ENCODE results near the gene MACF1.
"Not testable (repeated sequence)": the region's sequence is repeated elsewhere in the genome, so short reads cannot be mapped to it uniquely, and the experiment has no call there.

MACF1 gene

DNA sequence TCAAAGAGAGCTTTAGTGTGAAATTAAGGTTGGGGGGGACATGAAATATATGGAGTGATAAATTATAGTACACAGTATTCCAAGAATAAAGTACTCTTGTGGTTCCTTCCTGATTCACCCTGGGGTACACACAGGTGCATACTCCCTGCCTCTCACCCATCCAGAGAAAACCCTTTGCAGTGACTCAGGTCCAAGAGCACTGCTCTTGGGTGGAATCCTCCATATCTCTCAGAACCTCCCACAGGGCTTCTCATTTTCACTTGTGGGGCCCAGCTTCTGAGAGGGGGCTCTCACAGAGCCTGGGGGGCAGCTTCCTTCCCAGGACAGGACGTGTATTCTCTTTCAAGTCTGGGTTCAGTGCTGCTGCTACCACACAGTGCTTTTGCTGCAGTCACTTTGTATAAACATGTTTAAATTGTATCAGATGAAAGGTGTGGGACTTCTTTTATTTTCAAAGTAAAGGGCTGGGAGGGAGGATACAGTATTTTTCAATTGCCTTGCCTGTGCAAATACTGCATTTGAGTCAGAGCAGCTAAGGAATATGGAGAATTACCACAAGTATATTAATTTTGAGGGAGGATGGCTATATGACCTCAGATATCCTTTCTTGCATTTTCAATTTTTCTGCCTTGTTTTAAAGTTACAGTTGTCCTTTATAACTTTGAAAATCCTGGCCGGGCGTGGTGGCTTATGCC, 262.1 kb downstream of the MACF1 start:
- no peak for DNase-seq (ENCODE audit: low read depth)

- DNase-seq (ENCODE audit: low read depth): not testable (repeated sequence)
Observed at GRCh38 chr1:39467108-39467720, 262.7 kb downstream of the MACF1 start.

DNA sequence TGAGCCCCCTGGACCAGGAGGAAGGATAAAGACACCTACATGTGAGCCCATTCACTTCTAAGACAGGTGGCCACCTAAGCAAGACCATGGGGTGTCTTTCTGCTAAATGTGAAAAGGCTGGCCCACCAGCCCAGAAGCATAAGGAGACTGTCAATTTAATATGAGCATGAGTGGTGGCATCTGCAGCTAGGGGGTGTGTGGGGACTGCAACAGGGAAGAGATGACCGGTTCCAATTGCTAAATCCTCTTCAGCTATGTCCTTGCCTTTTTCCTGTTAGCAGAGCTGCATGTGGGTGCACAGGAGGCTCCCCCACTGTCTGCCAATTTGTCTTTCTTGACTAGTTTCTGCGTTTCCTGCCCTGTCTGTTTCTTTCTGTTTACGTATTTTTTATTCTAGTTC, 264.7 kb downstream of the MACF1 start:
- no peak for DNase-seq (ENCODE audit: low read depth)

- no peak for DNase-seq (ENCODE audit: low read depth)
Observed at GRCh38 chr1:39470040-39470439, 265.5 kb downstream of the MACF1 start.

GRCh38 chr1:39472826-39473225, 268.3 kb downstream of the MACF1 start:
- no peak for DNase-seq (ENCODE audit: low read depth)

GRCh38 chr1:39473324-39473723, 268.8 kb downstream of the MACF1 start:
- no peak for DNase-seq (ENCODE audit: low read depth)

- DNase-seq (ENCODE audit: low read depth): no peak
Observed at GRCh38 chr1:39474810-39475209, 270.3 kb downstream of the MACF1 start.

- not testable (repeated sequence) for DNase-seq (ENCODE audit: low read depth)
Observed at GRCh38 chr1:39475551-39475950, 271.1 kb downstream of the MACF1 start.

DNA sequence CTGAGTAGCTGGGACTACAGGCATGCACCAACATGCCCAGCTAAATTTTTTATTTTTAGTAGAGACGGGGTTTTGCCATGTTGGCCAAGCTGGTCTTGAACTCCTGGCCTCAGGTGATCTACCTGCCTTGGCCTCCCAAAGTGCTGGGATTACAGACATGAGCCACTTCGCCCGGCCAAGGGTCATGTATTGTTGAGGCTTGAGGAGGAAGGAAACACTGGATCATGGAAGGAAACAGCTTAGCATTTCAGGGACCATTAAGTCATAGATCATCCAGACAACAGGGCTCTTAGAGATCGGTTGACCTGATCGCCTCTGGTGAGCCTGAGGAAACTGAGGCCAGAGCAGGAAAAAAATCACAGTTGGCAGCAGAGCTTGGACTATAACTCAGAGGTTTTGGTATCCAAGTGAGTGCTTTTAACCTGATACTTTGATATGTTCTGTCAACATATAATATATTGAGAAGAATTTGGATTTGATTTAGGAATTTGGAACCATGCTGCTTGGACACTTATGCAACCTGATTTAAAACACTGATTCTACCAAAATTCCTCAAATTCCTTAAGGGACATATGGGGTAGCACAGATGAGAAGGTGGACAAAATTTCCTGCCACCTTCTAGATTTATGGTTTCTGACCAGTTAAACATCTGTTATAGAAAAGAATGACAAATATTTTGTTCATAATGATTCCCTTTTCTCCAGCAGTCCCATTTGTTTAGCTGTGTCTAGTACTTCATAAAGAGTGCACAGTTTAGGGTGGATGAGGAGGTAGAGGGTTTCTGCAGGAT, 273.8 kb downstream of the MACF1 start:
- DNase-seq (ENCODE audit: low read depth): no peak

GRCh38 chr1:39481289-39481688, 276.8 kb downstream of the MACF1 start:
- no peak for DNase-seq (ENCODE audit: low read depth)

DNA sequence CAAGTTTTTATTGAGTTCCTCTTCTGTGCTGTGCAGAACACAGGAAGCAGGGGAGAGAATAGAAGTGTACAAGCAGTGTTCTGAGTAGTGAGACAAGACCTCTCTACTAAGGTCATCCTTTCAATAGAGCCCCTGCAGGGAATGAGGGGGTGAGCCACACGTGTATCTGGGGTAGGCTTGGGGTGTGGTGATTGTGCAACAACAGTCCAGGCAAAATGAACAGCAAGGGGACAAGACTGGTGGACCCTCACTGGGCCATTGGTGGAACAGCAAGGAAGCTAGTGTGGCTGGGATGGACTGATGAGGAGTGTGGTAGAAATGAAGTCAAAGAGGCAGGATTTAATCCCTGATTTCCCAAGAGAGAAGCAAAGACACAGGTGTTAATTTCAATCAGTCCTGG, 278.8 kb downstream of the MACF1 start:
- DNase-seq (ENCODE audit: low read depth): no peak

DNA sequence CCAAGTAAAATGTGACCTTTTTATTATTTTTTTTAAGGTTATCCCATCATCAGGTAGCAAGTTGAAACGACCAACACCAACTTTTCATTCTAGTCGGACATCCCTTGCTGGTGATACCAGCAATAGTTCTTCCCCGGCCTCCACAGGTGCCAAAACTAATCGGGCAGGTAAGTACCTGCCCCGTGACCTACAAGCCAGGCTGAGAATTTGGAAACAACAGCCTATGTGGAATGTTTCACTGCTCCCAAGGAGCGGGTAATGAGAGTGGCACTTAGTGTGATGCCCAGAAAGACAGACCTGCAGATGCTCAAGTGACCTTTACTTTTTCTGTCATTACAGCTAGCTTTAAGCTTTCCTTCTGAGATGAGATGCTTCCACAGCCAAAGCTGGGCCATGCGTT, 280.1 kb downstream of the MACF1 start:
- no peak for DNase-seq (ENCODE audit: low read depth)

GRCh38 chr1:39485046-39485803, 280.7 kb downstream of the MACF1 start:
- no peak for DNase-seq (ENCODE audit: low read depth)

DNA sequence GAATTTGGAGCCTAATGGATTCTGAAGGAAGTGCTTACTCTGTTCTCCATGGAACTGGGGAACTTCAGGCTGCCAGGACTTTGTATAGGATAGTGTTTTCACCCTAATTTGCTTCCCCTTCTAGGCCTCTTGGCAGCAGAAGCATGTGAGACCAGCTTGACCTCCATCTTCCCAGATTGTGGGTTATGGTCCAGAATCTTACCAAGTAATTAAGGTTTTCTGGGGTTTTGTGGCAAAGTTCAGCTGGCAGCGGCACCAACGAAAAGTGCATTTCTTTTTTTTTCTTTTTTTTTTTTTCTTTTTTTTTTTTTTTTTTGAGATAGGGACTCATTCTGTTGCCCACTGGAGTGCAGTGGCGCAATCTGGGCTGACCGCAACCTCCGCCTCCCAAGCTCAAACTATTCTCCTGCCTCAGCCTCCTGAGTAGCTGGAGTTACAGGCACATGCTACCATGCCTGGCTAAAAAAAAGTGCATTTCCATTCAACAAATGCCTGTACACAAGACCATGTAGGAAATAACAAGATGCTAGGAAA, 283.6 kb downstream of the MACF1 start:
- DNase-seq (ENCODE audit: low read depth): no peak

DNA sequence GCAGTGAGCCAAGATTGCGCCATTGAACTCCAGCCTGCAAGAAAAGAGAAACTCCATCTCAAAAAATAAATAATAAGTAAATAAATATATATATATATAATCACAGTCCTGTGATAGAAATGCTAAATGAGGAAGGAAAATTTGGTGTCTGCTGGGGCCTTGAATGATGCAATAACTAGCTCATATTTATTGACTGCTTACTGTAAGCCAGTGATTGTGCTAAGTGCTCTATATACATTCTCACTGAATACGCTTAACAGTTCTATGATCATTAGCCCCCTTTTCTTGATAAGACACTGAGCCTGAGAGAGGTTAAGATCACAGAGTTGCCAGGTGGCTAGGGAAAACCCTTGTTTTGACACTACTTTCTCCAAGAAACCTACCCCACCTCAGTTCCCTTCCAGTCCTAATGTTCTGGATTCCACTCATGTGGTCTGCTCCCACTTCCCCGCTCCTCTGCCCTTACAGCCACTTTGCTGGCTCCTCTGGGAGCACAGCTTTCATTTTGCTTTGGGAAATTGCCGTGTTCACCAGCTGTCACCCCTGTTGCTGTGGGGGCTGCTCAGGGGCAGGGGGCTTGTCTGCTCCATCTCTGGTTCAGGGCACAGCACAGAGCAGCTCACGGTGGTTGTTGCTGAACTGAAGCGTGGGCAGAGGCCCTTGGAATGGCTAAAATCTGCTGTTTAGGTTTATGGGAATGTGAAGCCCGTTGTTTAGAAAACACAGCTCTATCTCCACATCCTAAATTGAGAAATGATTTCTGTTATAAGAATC, 284.5 kb downstream of the MACF1 start:
- no peak for DNase-seq (ENCODE audit: low read depth)

- DNase-seq (ENCODE audit: low read depth): no peak
Observed at GRCh38 chr1:39489567-39490239, 285.2 kb downstream of the MACF1 start.

GRCh38 chr1:39490596-39491145, 286.2 kb downstream of the MACF1 start:
- no peak for DNase-seq (ENCODE audit: low read depth)

- DNase-seq (ENCODE audit: low read depth): peak; percentile 70
Observed at GRCh38 chr1:39491146-39491921, 286.8 kb downstream of the MACF1 start, which contains the start of gene BMP8A. BMP8A (plus strand) TSS chr1:39491636; CDS start chr1:39491992, 356 bp downstream.
